ENCODE data around the gene PNMA8C.
"Not testable (repeated sequence)": the region's sequence is repeated elsewhere in the genome, so short reads cannot be mapped to it uniquely, and the experiment has no call there.

- not testable (repeated sequence) for TF ChIP-seq CTCF (IDR thresholded peaks at IDR 0.05); POLR2AphosphoS5 (IDR thresholded peaks at IDR 0.05; ENCODE audit: low read depth, low read length)
Observed at GRCh38 chr19:46414899-46415298, 13.8 kb downstream of the PNMA8C start.

All from Panc1 (cell line).